RWPE2 (cell line): ENCODE data around the gene ADTRP.

Experiments used
- ATAC-seq: fragments of 200-7000 bp; cut with Tn5 transposase; 3 replicates; pipeline ENCODE4 v1.9.1; 2021; ENCODE audit warnings: low read depth
- DNase-seq: peaks from one replicate; pipeline ENCODE4 v3.0.0-alpha.2; 2020; ENCODE audit warnings: low spot score
- H3K27ac ChIP-seq: fragments of 450-650 bp; 2 replicates; pipeline ENCODE4 v1.5.1; 2017; ENCODE audit warnings: mild to moderate bottlenecking; ENCODE audit not compliant: poor library complexity, severe bottlenecking
- H3K27me3 ChIP-seq: fragments of 250-450 bp; sonication (Bioruptor Pico); 2 replicates; pipeline ENCODE4 v1.5.1; 2021; ENCODE audit warnings: mild to moderate bottlenecking, moderate library complexity; ENCODE audit not compliant: insufficient read depth, poor library complexity, severe bottlenecking
- H3K36me3 ChIP-seq: fragments of 250-450 bp; sonication (Bioruptor Pico); 2 replicates; pipeline ENCODE4 v1.5.1; 2020; ENCODE audit warnings: low read depth, mild to moderate bottlenecking, moderate library complexity
- H3K4me1 ChIP-seq: fragments of 250-450 bp; sonication (Bioruptor Pico); 2 replicates; pipeline ENCODE4 v1.5.1; 2021; ENCODE audit warnings: mild to moderate bottlenecking, moderate library complexity; ENCODE audit not compliant: insufficient read depth, poor library complexity, severe bottlenecking
- H3K4me3 ChIP-seq: fragments of 250-450 bp; sonication (Bioruptor Pico); 2 replicates; pipeline ENCODE4 v1.5.1; 2021; ENCODE audit warnings: mild to moderate bottlenecking, moderate library complexity; ENCODE audit not compliant: severe bottlenecking
- H3K9me3 ChIP-seq: fragments of 250-450 bp; sonication (Bioruptor Pico); 2 replicates; pipeline ENCODE4 v1.5.1; 2021; ENCODE audit warnings: mild to moderate bottlenecking, moderate library complexity; ENCODE audit not compliant: severe bottlenecking
- CTCF ChIP-seq: fragments of 450-650 bp; IDR thresholded peaks from one replicate; pipeline ENCODE4 v1.5.1; 2017; ENCODE audit warnings: mild to moderate bottlenecking, moderate library complexity; ENCODE audit not compliant: poor library complexity, severe bottlenecking

ADTRP gene

DNA sequence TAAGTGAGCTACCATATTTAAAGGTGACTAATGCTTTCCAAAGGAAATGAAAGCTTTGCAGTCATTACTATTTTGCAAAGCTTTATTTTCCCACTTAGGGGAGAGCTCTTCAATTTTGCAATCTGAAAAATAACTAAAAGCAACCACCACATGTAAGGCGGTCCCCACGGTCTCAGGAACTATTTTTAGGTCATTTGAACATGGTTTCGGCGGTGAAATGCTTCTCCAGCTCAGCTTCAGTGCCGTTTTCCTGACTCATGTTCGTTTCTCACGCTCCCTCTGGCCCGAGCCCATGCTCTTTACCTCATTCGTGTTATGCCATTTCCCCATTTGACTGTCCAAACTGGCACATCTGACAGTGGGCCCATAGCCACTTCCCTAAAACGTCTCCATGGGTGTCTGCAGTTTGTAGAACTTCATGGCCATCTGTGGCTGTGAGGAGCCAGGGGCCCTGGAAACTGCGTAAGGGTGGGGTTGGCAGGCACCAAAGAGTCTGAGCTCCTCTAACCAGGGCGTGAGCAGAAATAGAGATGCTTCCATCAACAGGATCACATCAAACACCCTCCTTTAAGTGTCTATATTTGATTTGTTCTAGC is 46.5 kb downstream of the ADTRP start:
- no peak for ATAC-seq
- Histone ChIP-seq H3K4me1 (no peaks in the 10 kb centered on the region), H3K27ac (no peak overlapping the region), H3K9me3 (no peaks in the 10 kb centered on the region), H3K27me3 (no peaks in the 10 kb centered on the region), H3K4me3 (no peak overlapping the region), H3K36me3 (no peaks in the 10 kb centered on the region)
- DNase-seq, result no peak
- TF ChIP-seq CTCF, result no peak

GRCh38 chr6:11731423-11731822 is 47.2 kb downstream of the ADTRP start:
- Histone ChIP-seq H3K27me3 (no peaks in the 10 kb centered on the region), H3K9me3 (no peaks in the 10 kb centered on the region), H3K4me1 (no peaks in the 10 kb centered on the region), H3K27ac (no peak overlapping the region), H3K36me3 (no peaks in the 10 kb centered on the region), H3K4me3 (no peak overlapping the region)
- TF ChIP-seq CTCF, result no peak
- no peak for DNase-seq
- ATAC-seq, result no peak

DNA sequence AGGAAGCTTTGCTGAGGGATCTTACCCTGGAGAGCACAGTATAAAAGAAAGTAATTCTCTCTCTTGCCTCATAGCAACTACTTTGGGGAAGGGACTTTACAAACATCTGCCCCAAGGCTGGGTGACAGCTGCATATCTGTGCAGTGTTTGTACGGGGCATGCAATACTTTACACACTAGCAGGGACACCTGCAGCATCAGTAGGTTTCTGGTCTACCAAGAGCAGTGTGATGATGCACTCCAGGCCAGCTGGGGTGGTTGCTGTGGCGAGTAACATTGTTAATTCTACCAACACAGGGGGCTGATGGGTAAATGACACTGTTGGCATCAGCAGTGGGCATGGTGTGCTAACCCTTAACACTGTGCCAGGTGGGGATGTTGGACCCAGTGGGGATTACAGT is 48.0 kb downstream of the ADTRP start:
- no peak for TF ChIP-seq CTCF
- Histone ChIP-seq H3K27me3 (no peaks in the 10 kb centered on the region), H3K4me3 (no peak overlapping the region), H3K4me1 (no peaks in the 10 kb centered on the region), H3K27ac (no peak overlapping the region), H3K36me3 (no peaks in the 10 kb centered on the region), H3K9me3 (no peaks in the 10 kb centered on the region)
- DNase-seq (no peak), ATAC-seq (no peak)

GRCh38 chr6:11729076-11729475 is 49.5 kb downstream of the ADTRP start:
- DNase-seq, result no peak
- Histone ChIP-seq H3K27ac (no peak overlapping the region), H3K4me3 (no peak overlapping the region), H3K27me3 (no peaks in the 10 kb centered on the region), H3K9me3 (no peaks in the 10 kb centered on the region), H3K4me1 (no peaks in the 10 kb centered on the region), H3K36me3 (no peaks in the 10 kb centered on the region)
- no peak for TF ChIP-seq CTCF
- ATAC-seq, result no peak

- DNase-seq (no peak), ATAC-seq (no peak)
- no peak for TF ChIP-seq CTCF
- H3K4me1 ChIP-seq, result no peaks in the 10 kb centered on the region
- no peaks in the 10 kb centered on the region for H3K36me3 ChIP-seq
- H3K9me3 ChIP-seq, result no peaks in the 10 kb centered on the region
- no peak overlapping the region for H3K4me3 ChIP-seq
- no peak overlapping the region for H3K27ac ChIP-seq
- no peaks in the 10 kb centered on the region for H3K27me3 ChIP-seq
Observed at GRCh38 chr6:11727998-11728961, 50.3 kb downstream of the ADTRP start.
